Endothelial cell of umbilical vein (primary cell): ENCODE results near the gene UGGT2. TPM values are rescaled to one million over a fixed set of nuclear protein-coding genes. Genes with fewer than 3 reads are reported as not detected.

Experiments
- BruUV-seq: library from RNA; stranded (reverse); fragments of 400-500 nt; replicated peaks from 2 replicates; lab custom pipeline; 2021; lab: Mats Ljungman, UMichigan
- CTCF ChIA-PET: fragments of 300-600, 350-600 bp; sonication (Branson Sonifier 250); formaldehyde crosslinking; loops from one replicate; lab custom pipeline; 2021; ENCODE audit warnings: antibody characterized with exemption, inconsistent platforms; lab: Charles Lee
- POLR2A ChIA-PET: fragments of 300-600, 350-600 bp; sonication (Branson Sonifier 250); formaldehyde crosslinking; loops from one replicate; lab custom pipeline; 2021; ENCODE audit warnings: antibody characterized with exemption, inconsistent platforms; lab: Charles Lee
- DNase-seq: peaks from one replicate; pipeline ENCODE4 v3.0.0-alpha.2; 2011; ENCODE audit warnings: low read depth, low spot score
- FAIRE-seq: peaks from 2 replicates; lab custom pipeline; 2011; peaks lifted over from hg19 to GRCh38; lab: Jason Lieb, UNC
- H2AFZ ChIP-seq: 2 replicates; pipeline ENCODE4 v1.6.0; 2012; ENCODE audit warnings: low read depth, low read length, control low read depth, inconsistent platforms
- H3K27ac ChIP-seq: 2 replicates; pipeline ENCODE4 v1.5.1; 2011; ENCODE audit warnings: low read depth, mild to moderate bottlenecking, control low read depth, low read length, moderate library complexity; ENCODE audit not compliant: insufficient read depth
- H3K27me3 ChIP-seq, 2 experiments: 2 replicates each; pipeline versions ENCODE4 v1.6.0 to v1.6.1; 2011; ENCODE audit warnings: low read length in 2 of 2, mixed read lengths in 1 of 2; ENCODE audit not compliant: control insufficient read depth in 2 of 2, insufficient read depth in 2 of 2
- H3K36me3 ChIP-seq, 2 experiments: 2 replicates in 1 of 2; 3 replicates in 1 of 2; pipeline ENCODE4 v1.5.1; 2011; ENCODE audit warnings: low read length in 2 of 2, mild to moderate bottlenecking in 1 of 2, moderate library complexity in 1 of 2; ENCODE audit not compliant: control insufficient read depth in 2 of 2, insufficient read depth in 2 of 2; ENCODE audit errors: extremely low read depth in 1 of 2
- H3K4me1 ChIP-seq: 3 replicates; pipeline ENCODE4 v1.5.1; 2011; ENCODE audit warnings: mild to moderate bottlenecking, low read length; ENCODE audit not compliant: control insufficient read depth, insufficient read depth; ENCODE audit errors: extremely low read depth
- H3K4me2 ChIP-seq: 2 replicates; pipeline ENCODE4 v1.6.1; 2011; ENCODE audit warnings: low read length, control low read depth, mixed read lengths; ENCODE audit not compliant: insufficient read depth
- H3K4me3 ChIP-seq, 3 experiments: fragments of 200-600 bp in 1 of 3; sonication (generic), shearing (Covaris generic) in 1 of 3; replicated peaks in 1 of 3; 2 replicates each; pipeline ENCODE4 v1.5.1; 2011 to 2016; ENCODE audit warnings: control low read depth in 3 of 3, low read length in 3 of 3, mild to moderate bottlenecking in 2 of 3, inconsistent platforms in 1 of 3, low read depth in 1 of 3, moderate library complexity in 1 of 3; ENCODE audit not compliant: insufficient read depth in 1 of 3
- H3K79me2 ChIP-seq: 2 replicates; pipeline ENCODE4 v1.6.0; 2012; ENCODE audit warnings: low read length, inconsistent platforms; ENCODE audit not compliant: control insufficient read depth, insufficient read depth
- H3K9ac ChIP-seq: replicated peaks from 2 replicates; pipeline ENCODE3; 2011; ENCODE audit warnings: low read length, control low read depth; ENCODE audit not compliant: insufficient read depth; ENCODE audit errors: extremely low read depth
- H3K9me1 ChIP-seq: replicated peaks from 3 replicates; pipeline ENCODE4 v1.6.0; 2011; ENCODE audit warnings: mild to moderate bottlenecking, low read length; ENCODE audit not compliant: control insufficient read depth, insufficient read depth; ENCODE audit errors: extremely low read depth
- H3K9me3 ChIP-seq: replicated peaks from 2 replicates; pipeline ENCODE4 v1.5.1; 2012; ENCODE audit warnings: low read length, inconsistent platforms; ENCODE audit not compliant: control insufficient read depth, insufficient read depth
- H4K20me1 ChIP-seq: replicated peaks from 2 replicates; pipeline ENCODE3; 2011; ENCODE audit warnings: mild to moderate bottlenecking, low read length; ENCODE audit not compliant: control insufficient read depth, insufficient read depth; ENCODE audit errors: extremely low read depth
- CTCF ChIP-seq, 2 donors: IDR thresholded peaks; 1 replicate in 1 of 2; 2 replicates in 1 of 2; pipeline ENCODE4 v1.5.1; 2011; ENCODE audit warnings: low read length in 2 of 2, mild to moderate bottlenecking in 2 of 2, moderate library complexity in 2 of 2, control low read depth in 1 of 2, inconsistent platforms in 1 of 2, low read depth in 1 of 2; ENCODE audit not compliant: insufficient read depth in 1 of 2; ENCODE audit errors: extremely low read depth in 1 of 2
- EZH2 ChIP-seq: IDR thresholded peaks from 2 replicates; pipeline ENCODE4 v1.6.1; 2012; ENCODE audit warnings: borderline replicate concordance, low read depth, mild to moderate bottlenecking, moderate library complexity, low read length, inconsistent platforms; ENCODE audit not compliant: severe bottlenecking
- FOS ChIP-seq: IDR thresholded peaks from 2 replicates; pipeline ENCODE4 v1.6.1; 2011; ENCODE audit warnings: mild to moderate bottlenecking, low read length, moderate library complexity, borderline replicate concordance; ENCODE audit not compliant: insufficient read depth
- GATA2 ChIP-seq: IDR thresholded peaks from 2 replicates; pipeline ENCODE4 v1.7.0; 2011; ENCODE audit warnings: low read depth, mild to moderate bottlenecking, moderate library complexity, mixed read lengths, low read length; ENCODE audit not compliant: insufficient read length, insufficient read depth
- JUN ChIP-seq: IDR thresholded peaks from 2 replicates; pipeline ENCODE4 v1.6.1; 2011; ENCODE audit warnings: borderline replicate concordance, low read depth; ENCODE audit not compliant: insufficient read length, insufficient read depth
- MAX ChIP-seq: IDR thresholded peaks from 2 replicates; pipeline ENCODE4 v1.6.1; 2011; ENCODE audit not compliant: insufficient read depth, insufficient read length
- MYC ChIP-seq: IDR thresholded peaks from one replicate; pipeline ENCODE4 v1.6.1; 2011; ENCODE audit warnings: mild to moderate bottlenecking, low read depth, low read length
- POLR2A ChIP-seq: IDR thresholded peaks from 2 replicates; pipeline ENCODE4 v1.6.1; 2012; ENCODE audit warnings: low read depth, mild to moderate bottlenecking, control low read depth, low read length
- POLR2AphosphoS5 ChIP-seq: IDR thresholded peaks from 2 replicates; pipeline ENCODE4 v1.6.1; 2012; ENCODE audit warnings: low read depth, mild to moderate bottlenecking, control low read depth, low read length, moderate library complexity; ENCODE audit not compliant: insufficient read depth
- dilution Hi-C: fragments of 300-500 bp; cut with MboI; formaldehyde crosslinking; loops from one replicate; pipeline ENCODE4 v1.15.0; 2019; ENCODE audit warnings: low sequenced_read_pairs; ENCODE audit not compliant: extremely low pct_ligation_motif_present
- intact Hi-C: fragments of 100-400 bp; cut with micrococcal nuclease; formaldehyde crosslinking; loops from one replicate; pipeline ENCODE4 v1.10.0; 2022
- polyA plus RNA-seq, 4 experiments: library from polyadenylated mRNA; depleted of rRNA in 3 of 4; stranded (reverse) in 3 of 4; unstranded in 1 of 4; fragments of >200 nt; gene quantifications; 2 replicates each; pipeline versions ENCODE4 v1.2.1 to v1.2.3, GENCODE V29; 2011 to 2012; ENCODE audit warnings: missing spikeins in 1 of 4
- total RNA-seq: library from RNA; stranded (reverse); gene quantifications from 2 replicates; pipeline ENCODE4 v1.2.3, GENCODE V29; 2021

UGGT2 gene
- total and polyA plus RNA-seq, 2 donors (not counting 3 experiments of a cell fraction or from before 2014, with no cell fraction given) = 4.6 to 25.1 TPM

GRCh38 chr13:95987841-95988240 lies 65.4 kb downstream of the UGGT2 start:
- Histone ChIP-seq H3K9me1 (no peaks in the 10 kb centered on the region), H3K9me3 (no peaks in the 10 kb centered on the region), H2AFZ (no peak overlapping the region), H3K36me3 (no peaks in the 10 kb centered on the region), H3K79me2 (no peaks in the 10 kb centered on the region), H4K20me1 (no peaks in the 10 kb centered on the region), H3K27ac (no peak overlapping the region), H3K4me3 (no peak overlapping the region), H3K4me1 (no peaks in the 10 kb centered on the region), H3K4me2 (no peak overlapping the region), H3K9ac (no peak overlapping the region), H3K27me3 (no peaks in the 10 kb centered on the region)
- FAIRE-seq (no peak), DNase-seq (no peak)
- TF ChIP-seq EZH2 = no peak
- TF ChIP-seq MYC = no peak
- TF ChIP-seq MAX = no peak
- no peak for TF ChIP-seq FOS
- no peak for TF ChIP-seq JUN
- no peak for TF ChIP-seq POLR2AphosphoS5
- TF ChIP-seq GATA2 = no peak
- no peak for TF ChIP-seq POLR2A
- no peak for TF ChIP-seq CTCF (IDR thresholded peaks at IDR 0.05; ENCODE audit: extremely low read depth in 1 of 2, insufficient read depth in 1 of 2, low read depth in 1 of 2, low read length in 2 of 2)
- BruUV-seq = no TSS peak
- intact Hi-C loops = loop anchor here (10.0 kb wide), 1 partner anchor 453 kb away; no protein-coding TSS in a partner anchor
- dilution Hi-C loops = no loop called here
- CTCF ChIA-PET = interaction anchor here (1.2 to 1.3 kb wide), 2 partner anchors 13 to 363 kb away, joined by 4 to 5 read pairs; no protein-coding TSS in a partner anchor
- POLR2A ChIA-PET = no interaction called here
